Measurements from ENCODE around the gene PRR36. TPM values are rescaled to one million over a fixed set of nuclear protein-coding genes. Genes with fewer than 3 reads are reported as not detected.
"Not testable (repeated sequence)": the region's sequence is repeated elsewhere in the genome, so short reads cannot be mapped to it uniquely, and the experiment has no call there.

The PRR36 gene
- polyA plus RNA-seq (ENCODE audit: insufficient read depth in 1 of 5, insufficient read length in 5 of 5, low replicate concordance in 1 of 5), result 10 to 100 TPM in 3 of 5 donors, 1 to 10 TPM in 2; 6.5 to 16.9 (median 11.2) TPM
- long read RNA-seq, donor 1, result 0 reads
- long read RNA-seq, donor 2, result 0 reads
- long read RNA-seq, donor 3, result 0 reads
- long read RNA-seq, donor 4, result 0 reads
- long read RNA-seq, donor 5, result 0 reads
- long read RNA-seq, donor 6, full-length matches to known transcripts, result 1 of 1 reads
- long read RNA-seq, donor 6, partial matches to known transcripts, result 0 of 1 reads
- long read RNA-seq, donor 6, other reads (novel, unspliced or antisense), result 0 of 1 reads
- long read RNA-seq, donor 7, result 0 reads
- long read RNA-seq, donor 8, result 0 reads

GRCh38 chr19:7874076-7874896 lies at the start of gene PRR36:
Gene PRR36, minus strand, starts transcription at chr19:7874390. Its CDS starts 701 bp downstream, at chr19:7873689.
- peak in 1 of 2 donors; percentile 55 for DNase-seq

GRCh38 chr19:7923295-7924191 lies 49.4 kb upstream of the PRR36 start:
- no peak for DNase-seq

- DNase-seq, result no peak
Measured at GRCh38 chr19:7922836-7923195, 48.6 kb upstream of the PRR36 start.

- no peak for DNase-seq
Measured at GRCh38 chr19:7921967-7922835, 48.0 kb upstream of the PRR36 start.

- DNase-seq, result no peak
Measured at GRCh38 chr19:7921302-7921966, 47.2 kb upstream of the PRR36 start.

GRCh38 chr19:7920519-7921301 lies 46.5 kb upstream of the PRR36 start:
- peak; percentile 93 to 94 for DNase-seq

- DNase-seq, result peak; percentile 95 to 96
Measured at GRCh38 chr19:7919610-7920518, 45.7 kb upstream of the PRR36 start, which contains the start of gene SNAPC2. Gene SNAPC2, plus strand, starts transcription at chr19:7920338. Its CDS starts 29 bp downstream, at chr19:7920367.

GRCh38 chr19:7918615-7919421 lies 44.6 kb upstream of the PRR36 start:
- no peak for DNase-seq

- DNase-seq, result not testable (repeated sequence)
Measured at GRCh38 chr19:7918062-7918614, 43.9 kb upstream of the PRR36 start.

- no peak for DNase-seq
Measured at GRCh38 chr19:7917267-7918061, 43.3 kb upstream of the PRR36 start.

- no peak for DNase-seq
Measured at GRCh38 chr19:7916955-7917266, 42.7 kb upstream of the PRR36 start.

GRCh38 chr19:7916103-7916954 lies 42.1 kb upstream of the PRR36 start:
- DNase-seq, result no peak

GRCh38 chr19:7915250-7916102 lies 41.3 kb upstream of the PRR36 start:
- DNase-seq, result no peak

GRCh38 chr19:7914598-7915045 lies 40.4 kb upstream of the PRR36 start, which contains the start of gene TGFBR3L:
Gene TGFBR3L, plus strand, starts transcription at chr19:7914830.
- no peak for DNase-seq

All from right lung (tissue), 10 donors.